ENCODE results near the gene ENO2. TPM values are rescaled to one million over a fixed set of nuclear protein-coding genes. Genes with fewer than 3 reads are reported as not detected.
"Not testable (repeated sequence)": the region's sequence is repeated elsewhere in the genome, so short reads cannot be mapped to it uniquely, and the experiment has no call there.

The ENO2 gene
- total RNA-seq, 1 experiment from 2014 or later, result 33.5 TPM

DNA sequence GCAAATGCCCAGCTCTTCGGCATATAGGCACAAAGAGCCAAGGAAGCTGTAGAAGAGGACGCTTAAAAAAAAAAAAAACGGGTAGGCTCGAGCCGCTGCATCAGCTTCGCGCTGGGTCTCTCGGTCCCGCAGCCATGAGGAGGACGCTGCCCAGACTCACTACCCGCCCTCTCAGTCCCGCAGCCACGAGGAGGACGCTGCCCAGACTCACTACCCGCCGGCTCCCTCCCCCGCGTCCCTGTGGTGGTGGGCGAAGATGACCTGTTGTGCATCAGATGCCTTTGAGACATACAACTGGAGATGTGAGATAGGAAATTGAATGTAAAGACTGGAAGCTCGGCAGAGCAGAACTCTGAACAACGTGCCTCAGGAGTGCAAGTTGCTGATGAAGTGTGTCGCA lies 29.8 kb upstream of the ENO2 start:
- Histone ChIP-seq H3K4me3 (ENCODE audit: low read depth in 2 of 2, low read length in 2 of 2) (no peak overlapping the region), H3K27me3 (ENCODE audit: control insufficient read depth, insufficient read depth, low read length) (no peaks in the 10 kb centered on the region), H3K9me3 (ENCODE audit: control insufficient read depth, insufficient read depth, low read depth, low read length) (no peaks in the 10 kb centered on the region), H3K4me1 (ENCODE audit: control insufficient read depth, insufficient read depth, low read length) (no peaks in the 10 kb centered on the region), H3K27ac (ENCODE audit: low read length) (no peak overlapping the region), H3K36me3 (ENCODE audit: control insufficient read depth, insufficient read depth, low read length) (no peaks in the 10 kb centered on the region)
- no TSS peak for BruUV-seq (replicated peaks)
- no peak for DNase-seq (ENCODE audit: low read depth, low spot score)
- POLR2A ChIA-PET, result no interaction called here
- CTCF ChIA-PET, result no interaction called here
- TF ChIP-seq POLR2AphosphoS5 (IDR thresholded peaks at IDR 0.05; ENCODE audit: low read depth, low read length) (no peak), SIN3A (IDR thresholded peaks at IDR 0.05; ENCODE audit: borderline replicate concordance, insufficient read depth, low read depth, low read length) (no peak), TCF7L2 (IDR thresholded peaks at IDR 0.05; ENCODE audit: low read depth, low read length) (no peak)
- TF ChIP-seq, protein P1, sequence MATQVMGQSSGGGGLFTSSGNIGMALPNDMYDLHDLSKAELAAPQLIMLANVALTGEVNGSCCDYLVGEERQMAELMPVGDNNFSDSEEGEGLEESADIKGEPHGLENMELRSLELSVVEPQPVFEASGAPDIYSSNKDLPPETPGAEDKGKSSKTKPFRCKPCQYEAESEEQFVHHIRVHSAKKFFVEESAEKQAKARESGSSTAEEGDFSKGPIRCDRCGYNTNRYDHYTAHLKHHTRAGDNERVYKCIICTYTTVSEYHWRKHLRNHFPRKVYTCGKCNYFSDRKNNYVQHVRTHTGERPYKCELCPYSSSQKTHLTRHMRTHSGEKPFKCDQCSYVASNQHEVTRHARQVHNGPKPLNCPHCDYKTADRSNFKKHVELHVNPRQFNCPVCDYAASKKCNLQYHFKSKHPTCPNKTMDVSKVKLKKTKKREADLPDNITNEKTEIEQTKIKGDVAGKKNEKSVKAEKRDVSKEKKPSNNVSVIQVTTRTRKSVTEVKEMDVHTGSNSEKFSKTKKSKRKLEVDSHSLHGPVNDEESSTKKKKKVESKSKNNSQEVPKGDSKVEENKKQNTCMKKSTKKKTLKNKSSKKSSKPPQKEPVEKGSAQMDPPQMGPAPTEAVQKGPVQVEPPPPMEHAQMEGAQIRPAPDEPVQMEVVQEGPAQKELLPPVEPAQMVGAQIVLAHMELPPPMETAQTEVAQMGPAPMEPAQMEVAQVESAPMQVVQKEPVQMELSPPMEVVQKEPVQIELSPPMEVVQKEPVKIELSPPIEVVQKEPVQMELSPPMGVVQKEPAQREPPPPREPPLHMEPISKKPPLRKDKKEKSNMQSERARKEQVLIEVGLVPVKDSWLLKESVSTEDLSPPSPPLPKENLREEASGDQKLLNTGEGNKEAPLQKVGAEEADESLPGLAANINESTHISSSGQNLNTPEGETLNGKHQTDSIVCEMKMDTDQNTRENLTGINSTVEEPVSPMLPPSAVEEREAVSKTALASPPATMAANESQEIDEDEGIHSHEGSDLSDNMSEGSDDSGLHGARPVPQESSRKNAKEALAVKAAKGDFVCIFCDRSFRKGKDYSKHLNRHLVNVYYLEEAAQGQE (IDR thresholded peaks at IDR 0.05; ENCODE audit: insufficient read depth in 1 of 2, low read depth in 2 of 2, low read length in 1 of 2), result no peak
- intact Hi-C loops (cut with micrococcal nuclease; ENCODE audit: unreplicated experiment), result no loop called here
- in situ Hi-C loops (cut with HindIII; ENCODE audit: low pct_unique_long_range_greater_than_20kb, low sequenced_read_pairs), result no loop called here
- no peak for ATAC-seq

DNA sequence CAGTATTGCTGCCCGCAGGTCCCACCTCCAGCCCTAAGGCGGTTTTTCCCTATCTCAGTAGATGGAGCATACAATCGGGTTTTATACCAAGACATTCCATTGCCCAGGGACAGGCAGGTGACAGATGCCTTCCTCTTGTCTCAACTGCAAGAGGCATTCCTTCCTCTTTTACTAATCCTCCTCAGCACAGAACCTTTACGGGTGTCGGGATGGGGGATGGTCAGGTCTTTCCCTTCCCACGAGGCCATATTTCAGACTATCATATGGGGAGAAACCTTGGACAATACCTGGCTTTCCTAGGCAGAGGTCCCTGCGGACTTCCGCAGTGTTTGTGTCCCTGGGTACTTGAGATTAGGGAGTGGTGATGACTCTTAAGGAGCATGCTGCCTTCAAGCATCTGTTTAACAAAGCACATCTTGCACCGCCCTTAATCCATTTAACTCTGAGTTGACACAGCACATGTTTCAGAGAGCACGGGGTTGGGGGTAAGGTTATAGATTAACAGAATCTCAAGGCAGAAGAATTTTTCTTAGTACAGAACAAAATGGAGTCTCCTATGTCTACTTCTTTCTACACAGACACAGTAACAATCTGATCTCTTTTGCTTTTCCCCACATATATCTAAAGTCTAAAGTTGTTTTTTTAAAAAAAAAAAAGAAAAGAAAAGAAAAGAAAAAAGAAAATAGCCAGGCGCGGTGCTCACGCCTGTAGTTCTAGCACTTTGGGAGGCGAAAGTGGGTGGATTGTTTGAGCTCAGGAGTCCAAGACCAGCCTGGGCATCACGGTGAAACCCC lies 28.0 kb upstream of the ENO2 start:
- CTCF ChIA-PET, result interaction anchor here (0.7 kb wide), 1 partner anchor 123 kb away, joined by 3 read pairs; no protein-coding TSS in a partner anchor
- H3K4me1 ChIP-seq (ENCODE audit: control insufficient read depth, insufficient read depth, low read length); in situ Hi-C loops (cut with HindIII; ENCODE audit: low pct_unique_long_range_greater_than_20kb, low sequenced_read_pairs); H3K9me3 ChIP-seq (ENCODE audit: control insufficient read depth, insufficient read depth, low read depth, low read length); H3K27ac ChIP-seq (ENCODE audit: low read length); H3K36me3 ChIP-seq (ENCODE audit: control insufficient read depth, insufficient read depth, low read length); DNase-seq (ENCODE audit: low read depth, low spot score); intact Hi-C loops (cut with micrococcal nuclease; ENCODE audit: unreplicated experiment); BruUV-seq (replicated peaks); H3K4me3 ChIP-seq (ENCODE audit: low read depth in 2 of 2, low read length in 2 of 2); H3K27me3 ChIP-seq (ENCODE audit: control insufficient read depth, insufficient read depth, low read length); ATAC-seq; POLR2A ChIA-PET: not testable (repeated sequence)

DNA sequence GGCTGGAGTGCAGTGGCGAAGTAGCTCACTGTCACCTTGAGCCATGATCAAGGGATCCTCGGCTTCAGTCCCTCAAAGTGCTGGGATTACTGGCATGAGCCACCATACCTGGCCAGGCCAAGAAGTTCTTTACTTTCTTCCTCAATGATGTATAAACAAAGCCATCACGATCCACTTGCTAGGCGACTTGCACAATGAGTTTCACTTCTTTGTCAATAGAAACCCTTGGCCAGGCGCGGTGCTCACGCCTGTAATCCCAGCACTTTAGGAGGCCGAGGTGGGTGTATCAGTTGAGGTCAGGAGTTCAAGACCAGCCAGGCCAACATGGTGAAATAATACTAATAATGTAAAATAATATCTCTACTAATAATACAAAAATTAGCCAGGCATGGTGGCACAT lies 26.9 kb upstream of the ENO2 start:
- no peak for DNase-seq (ENCODE audit: low read depth, low spot score)
- ChIA-PET POLR2A (no interaction called here), CTCF (no interaction called here)
- no TSS peak for BruUV-seq (replicated peaks)
- H3K27me3 ChIP-seq (ENCODE audit: control insufficient read depth, insufficient read depth, low read length), result no peaks in the 10 kb centered on the region
- H3K36me3 ChIP-seq (ENCODE audit: control insufficient read depth, insufficient read depth, low read length), result no peaks in the 10 kb centered on the region
- intact Hi-C loops (cut with micrococcal nuclease; ENCODE audit: unreplicated experiment) (no loop called here), in situ Hi-C loops (cut with HindIII; ENCODE audit: low pct_unique_long_range_greater_than_20kb, low sequenced_read_pairs) (no loop called here)
- no peak for ATAC-seq
- H3K4me3 ChIP-seq (ENCODE audit: low read depth in 2 of 2, low read length in 2 of 2), result no peak overlapping the region
- no peak overlapping the region for H3K27ac ChIP-seq (ENCODE audit: low read length)
- H3K9me3 ChIP-seq (ENCODE audit: control insufficient read depth, insufficient read depth, low read depth, low read length), result no peaks in the 10 kb centered on the region
- 0 out of 2 replicates have a peak, but pooled peaks cover 4% of the 10 kb centered on the region for H3K4me1 ChIP-seq (ENCODE audit: control insufficient read depth, insufficient read depth, low read length)
- TF ChIP-seq, protein P2, sequence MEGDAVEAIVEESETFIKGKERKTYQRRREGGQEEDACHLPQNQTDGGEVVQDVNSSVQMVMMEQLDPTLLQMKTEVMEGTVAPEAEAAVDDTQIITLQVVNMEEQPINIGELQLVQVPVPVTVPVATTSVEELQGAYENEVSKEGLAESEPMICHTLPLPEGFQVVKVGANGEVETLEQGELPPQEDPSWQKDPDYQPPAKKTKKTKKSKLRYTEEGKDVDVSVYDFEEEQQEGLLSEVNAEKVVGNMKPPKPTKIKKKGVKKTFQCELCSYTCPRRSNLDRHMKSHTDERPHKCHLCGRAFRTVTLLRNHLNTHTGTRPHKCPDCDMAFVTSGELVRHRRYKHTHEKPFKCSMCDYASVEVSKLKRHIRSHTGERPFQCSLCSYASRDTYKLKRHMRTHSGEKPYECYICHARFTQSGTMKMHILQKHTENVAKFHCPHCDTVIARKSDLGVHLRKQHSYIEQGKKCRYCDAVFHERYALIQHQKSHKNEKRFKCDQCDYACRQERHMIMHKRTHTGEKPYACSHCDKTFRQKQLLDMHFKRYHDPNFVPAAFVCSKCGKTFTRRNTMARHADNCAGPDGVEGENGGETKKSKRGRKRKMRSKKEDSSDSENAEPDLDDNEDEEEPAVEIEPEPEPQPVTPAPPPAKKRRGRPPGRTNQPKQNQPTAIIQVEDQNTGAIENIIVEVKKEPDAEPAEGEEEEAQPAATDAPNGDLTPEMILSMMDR (IDR thresholded peaks at IDR 0.05), result no peak
- TF ChIP-seq POLR2AphosphoS5 (IDR thresholded peaks at IDR 0.05; ENCODE audit: low read depth, low read length), result no peak
